ENCODE measurements around the gene RAD9A. TPM values are rescaled to one million over a fixed set of nuclear protein-coding genes. Genes with fewer than 3 reads are reported as not detected.

Gene RAD9A
- total and polyA plus RNA-seq, 2 experiments from 2014 or later: 13.9 to 17.0 TPM

DNA sequence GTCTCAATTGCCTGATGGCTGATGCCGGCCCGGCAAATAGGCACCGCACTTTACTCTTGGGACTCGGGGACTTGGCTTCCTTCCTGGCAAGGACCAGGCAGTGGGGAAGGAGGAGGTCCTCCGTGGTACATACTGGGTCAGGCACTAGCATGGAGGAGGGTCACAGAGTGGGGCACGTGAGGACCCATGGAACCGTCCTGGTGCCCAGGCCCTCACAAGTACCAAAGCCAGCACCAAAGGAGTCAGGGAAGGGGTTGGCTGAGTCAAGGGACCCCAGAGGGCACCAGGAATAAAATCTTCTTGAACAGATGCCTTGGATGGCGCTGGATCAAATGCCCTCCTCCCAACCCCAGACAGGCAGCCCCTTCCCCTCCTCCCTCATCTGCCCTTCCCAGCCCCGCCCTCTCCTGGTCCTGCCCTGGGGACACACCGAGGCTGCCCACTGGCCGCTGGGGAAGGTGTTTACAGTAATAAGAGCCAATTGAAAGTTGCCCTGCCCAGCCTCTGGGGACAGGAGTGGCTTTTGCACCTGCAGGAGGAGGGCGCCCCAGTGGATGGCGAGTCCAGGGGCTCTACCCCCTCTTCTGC is 18.1 kb downstream of the RAD9A start:
- Histone ChIP-seq H3F3A (replicated peaks; ENCODE audit: low read depth) (no peaks in the 10 kb centered on the region), H3K9me2 (ENCODE audit: insufficient read depth) (no peaks in the 10 kb centered on the region), H4K20me1 (replicated peaks; ENCODE audit: insufficient read depth) (no peaks in the 10 kb centered on the region), H3K4me1 (ENCODE audit: insufficient read depth) (peaks cover 4% of the 10 kb centered on the region; the same call in 1 of the 2 replicates), H3K27ac (ENCODE audit: low read depth) (no peak overlapping the region), H3K36me3 (ENCODE audit: insufficient read depth) (no peaks in the 10 kb centered on the region), H3K4me2 (peak overlapping the region; percentile 43; the same call in 1 of the 2 replicates), H3K4me3 (no peak overlapping the region), H3K79me2 (replicated peaks; ENCODE audit: insufficient read depth) (no peaks in the 10 kb centered on the region), H3K27me3 (ENCODE audit: insufficient read depth) (peaks cover 11% of the 10 kb centered on the region; the same call in 1 of the 2 replicates), H2AFZ (no peak overlapping the region)
- H3K4me3 Mint-ChIP-seq: peak overlapping the region; percentile 37; the same call in 1 of the 3 replicates
- peaks cover 21% of the 10 kb centered on the region for H3K4me1 Mint-ChIP-seq
- H3K27ac Mint-ChIP-seq: 0 out of 2 replicates have a peak overlapping the region, but pooled peaks have one; percentile 11
- DNase-seq (ENCODE audit: low spot score) (peak; percentile 94), ATAC-seq (peak; percentile 90)
- H3K9me3 Mint-ChIP-seq: no peaks in the 10 kb centered on the region
- TF ChIP-seq EZH2 (IDR thresholded peaks at IDR 0.05; ENCODE audit: low read depth, unreplicated experiment) (no peak), POLR2AphosphoS5 (IDR thresholded peaks at IDR 0.05; ENCODE audit: low read depth) (0 out of 2 replicates have a peak, but pooled peaks have one; percentile 45)
- no peaks in the 10 kb centered on the region for H3K36me3 Mint-ChIP-seq (ENCODE audit: low read depth)
- peaks cover 37% of the 10 kb centered on the region for H3K27me3 Mint-ChIP-seq (ENCODE audit: insufficient read depth, low read depth, poor library complexity)

DNA sequence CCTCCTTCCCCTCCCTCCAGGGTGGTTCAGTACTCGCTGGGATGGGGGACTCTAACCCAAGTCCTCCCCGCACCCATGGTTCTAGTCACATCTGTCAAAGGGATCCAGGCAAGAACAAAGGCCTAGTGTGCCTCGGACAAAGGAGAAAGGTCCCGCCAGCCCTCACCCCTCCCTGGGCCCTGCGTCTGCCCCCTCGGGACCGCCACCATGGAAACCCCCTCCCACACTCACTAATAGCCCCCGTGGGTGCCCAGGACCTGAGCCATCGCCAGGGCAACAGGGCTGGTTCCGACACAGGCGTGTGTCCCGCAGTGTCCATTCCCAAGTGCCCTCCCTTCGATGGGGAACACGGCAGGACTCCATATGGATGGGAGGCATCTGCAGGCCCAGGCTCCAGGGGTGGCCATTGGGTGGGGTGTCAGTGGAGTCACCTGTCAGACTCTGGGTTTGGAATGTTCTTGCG is 18.6 kb downstream of the RAD9A start:
- H3K4me3 Mint-ChIP-seq: peak overlapping the region; percentile 37; the same call in 1 of the 3 replicates
- H3K27me3 Mint-ChIP-seq (ENCODE audit: insufficient read depth, low read depth, poor library complexity): peaks cover 36% of the 10 kb centered on the region

More for the DNA sequence above, 18.6 kb downstream of the RAD9A start:
- Histone ChIP-seq H2AFZ (no peak overlapping the region), H3K79me2 (replicated peaks; ENCODE audit: insufficient read depth) (no peaks in the 10 kb centered on the region), H3K27me3 (ENCODE audit: insufficient read depth) (peaks cover 11% of the 10 kb centered on the region; the same call in 1 of the 2 replicates), H3K4me1 (ENCODE audit: insufficient read depth) (peaks cover 4% of the 10 kb centered on the region; the same call in 1 of the 2 replicates), H4K20me1 (replicated peaks; ENCODE audit: insufficient read depth) (no peaks in the 10 kb centered on the region), H3K9me2 (ENCODE audit: insufficient read depth) (no peaks in the 10 kb centered on the region), H3F3A (replicated peaks; ENCODE audit: low read depth) (no peaks in the 10 kb centered on the region), H3K36me3 (ENCODE audit: insufficient read depth) (no peaks in the 10 kb centered on the region), H3K4me2 (no peak overlapping the region), H3K27ac (ENCODE audit: low read depth) (no peak overlapping the region), H3K4me3 (no peak overlapping the region)
- ATAC-seq (no peak), DNase-seq (ENCODE audit: low spot score) (no peak)
- H3K4me1 Mint-ChIP-seq: peaks cover 21% of the 10 kb centered on the region
- H3K36me3 Mint-ChIP-seq (ENCODE audit: low read depth): no peaks in the 10 kb centered on the region
- TF ChIP-seq, protein P1, sequence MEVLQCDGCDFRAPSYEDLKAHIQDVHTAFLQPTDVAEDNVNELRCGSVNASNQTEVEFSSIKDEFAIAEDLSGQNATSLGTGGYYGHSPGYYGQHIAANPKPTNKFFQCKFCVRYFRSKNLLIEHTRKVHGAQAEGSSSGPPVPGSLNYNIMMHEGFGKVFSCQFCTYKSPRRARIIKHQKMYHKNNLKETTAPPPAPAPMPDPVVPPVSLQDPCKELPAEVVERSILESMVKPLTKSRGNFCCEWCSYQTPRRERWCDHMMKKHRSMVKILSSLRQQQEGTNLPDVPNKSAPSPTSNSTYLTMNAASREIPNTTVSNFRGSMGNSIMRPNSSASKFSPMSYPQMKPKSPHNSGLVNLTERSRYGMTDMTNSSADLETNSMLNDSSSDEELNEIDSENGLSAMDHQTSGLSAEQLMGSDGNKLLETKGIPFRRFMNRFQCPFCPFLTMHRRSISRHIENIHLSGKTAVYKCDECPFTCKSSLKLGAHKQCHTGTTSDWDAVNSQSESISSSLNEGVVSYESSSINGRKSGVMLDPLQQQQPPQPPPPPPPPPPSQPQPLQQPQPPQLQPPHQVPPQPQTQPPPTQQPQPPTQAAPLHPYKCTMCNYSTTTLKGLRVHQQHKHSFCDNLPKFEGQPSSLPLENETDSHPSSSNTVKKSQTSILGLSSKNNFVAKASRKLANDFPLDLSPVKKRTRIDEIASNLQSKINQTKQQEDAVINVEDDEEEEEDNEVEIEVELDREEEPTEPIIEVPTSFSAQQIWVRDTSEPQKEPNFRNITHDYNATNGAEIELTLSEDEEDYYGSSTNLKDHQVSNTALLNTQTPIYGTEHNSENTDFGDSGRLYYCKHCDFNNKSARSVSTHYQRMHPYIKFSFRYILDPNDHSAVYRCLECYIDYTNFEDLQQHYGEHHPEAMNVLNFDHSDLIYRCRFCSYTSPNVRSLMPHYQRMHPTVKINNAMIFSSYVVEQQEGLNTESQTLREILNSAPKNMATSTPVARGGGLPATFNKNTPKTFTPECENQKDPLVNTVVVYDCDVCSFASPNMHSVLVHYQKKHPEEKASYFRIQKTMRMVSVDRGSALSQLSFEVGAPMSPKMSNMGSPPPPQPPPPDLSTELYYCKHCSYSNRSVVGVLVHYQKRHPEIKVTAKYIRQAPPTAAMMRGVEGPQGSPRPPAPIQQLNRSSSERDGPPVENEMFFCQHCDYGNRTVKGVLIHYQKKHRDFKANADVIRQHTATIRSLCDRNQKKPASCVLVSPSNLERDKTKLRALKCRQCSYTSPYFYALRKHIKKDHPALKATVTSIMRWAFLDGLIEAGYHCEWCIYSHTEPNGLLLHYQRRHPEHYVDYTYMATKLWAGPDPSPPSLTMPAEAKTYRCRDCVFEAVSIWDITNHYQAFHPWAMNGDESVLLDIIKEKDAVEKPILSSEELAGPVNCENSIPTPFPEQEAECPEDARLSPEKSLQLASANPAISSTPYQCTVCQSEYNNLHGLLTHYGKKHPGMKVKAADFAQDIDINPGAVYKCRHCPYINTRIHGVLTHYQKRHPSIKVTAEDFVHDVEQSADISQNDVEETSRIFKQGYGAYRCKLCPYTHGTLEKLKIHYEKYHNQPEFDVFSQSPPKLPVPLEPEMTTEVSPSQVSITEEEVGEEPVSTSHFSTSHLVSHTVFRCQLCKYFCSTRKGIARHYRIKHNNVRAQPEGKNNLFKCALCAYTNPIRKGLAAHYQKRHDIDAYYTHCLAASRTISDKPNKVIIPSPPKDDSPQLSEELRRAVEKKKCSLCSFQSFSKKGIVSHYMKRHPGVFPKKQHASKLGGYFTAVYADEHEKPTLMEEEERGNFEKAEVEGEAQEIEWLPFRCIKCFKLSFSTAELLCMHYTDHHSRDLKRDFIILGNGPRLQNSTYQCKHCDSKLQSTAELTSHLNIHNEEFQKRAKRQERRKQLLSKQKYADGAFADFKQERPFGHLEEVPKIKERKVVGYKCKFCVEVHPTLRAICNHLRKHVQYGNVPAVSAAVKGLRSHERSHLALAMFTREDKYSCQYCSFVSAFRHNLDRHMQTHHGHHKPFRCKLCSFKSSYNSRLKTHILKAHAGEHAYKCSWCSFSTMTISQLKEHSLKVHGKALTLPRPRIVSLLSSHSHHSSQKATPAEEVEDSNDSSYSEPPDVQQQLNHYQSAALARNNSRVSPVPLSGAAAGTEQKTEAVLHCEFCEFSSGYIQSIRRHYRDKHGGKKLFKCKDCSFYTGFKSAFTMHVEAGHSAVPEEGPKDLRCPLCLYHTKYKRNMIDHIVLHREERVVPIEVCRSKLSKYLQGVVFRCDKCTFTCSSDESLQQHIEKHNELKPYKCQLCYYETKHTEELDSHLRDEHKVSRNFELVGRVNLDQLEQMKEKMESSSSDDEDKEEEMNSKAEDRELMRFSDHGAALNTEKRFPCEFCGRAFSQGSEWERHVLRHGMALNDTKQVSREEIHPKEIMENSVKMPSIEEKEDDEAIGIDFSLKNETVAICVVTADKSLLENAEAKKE (CRISPR knock-in tag; IDR thresholded peaks at IDR 0.05): no peak
- TF ChIP-seq POLR2AphosphoS5 (IDR thresholded peaks at IDR 0.05; ENCODE audit: low read depth) (no peak; the same call in 1 of the 2 replicates), JUNB (IDR thresholded peaks at IDR 0.05; ENCODE audit: unreplicated experiment) (no peak), CREB1 (CRISPR knock-in tag; IDR thresholded peaks at IDR 0.05; ENCODE audit: low read depth) (no peak)
- TF ChIP-seq, protein P2, sequence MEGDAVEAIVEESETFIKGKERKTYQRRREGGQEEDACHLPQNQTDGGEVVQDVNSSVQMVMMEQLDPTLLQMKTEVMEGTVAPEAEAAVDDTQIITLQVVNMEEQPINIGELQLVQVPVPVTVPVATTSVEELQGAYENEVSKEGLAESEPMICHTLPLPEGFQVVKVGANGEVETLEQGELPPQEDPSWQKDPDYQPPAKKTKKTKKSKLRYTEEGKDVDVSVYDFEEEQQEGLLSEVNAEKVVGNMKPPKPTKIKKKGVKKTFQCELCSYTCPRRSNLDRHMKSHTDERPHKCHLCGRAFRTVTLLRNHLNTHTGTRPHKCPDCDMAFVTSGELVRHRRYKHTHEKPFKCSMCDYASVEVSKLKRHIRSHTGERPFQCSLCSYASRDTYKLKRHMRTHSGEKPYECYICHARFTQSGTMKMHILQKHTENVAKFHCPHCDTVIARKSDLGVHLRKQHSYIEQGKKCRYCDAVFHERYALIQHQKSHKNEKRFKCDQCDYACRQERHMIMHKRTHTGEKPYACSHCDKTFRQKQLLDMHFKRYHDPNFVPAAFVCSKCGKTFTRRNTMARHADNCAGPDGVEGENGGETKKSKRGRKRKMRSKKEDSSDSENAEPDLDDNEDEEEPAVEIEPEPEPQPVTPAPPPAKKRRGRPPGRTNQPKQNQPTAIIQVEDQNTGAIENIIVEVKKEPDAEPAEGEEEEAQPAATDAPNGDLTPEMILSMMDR (conservative IDR thresholded peaks at IDR 0.05; ENCODE audit: low read depth in 2 of 2): no peak
- no peaks in the 10 kb centered on the region for H3K9me3 Mint-ChIP-seq
- H3K27ac Mint-ChIP-seq: no peak overlapping the region

All from GM23338 (cell line).